ENCODE data around the gene SNX21.
"Not testable (repeated sequence)": the region's sequence is repeated elsewhere in the genome, so short reads cannot be mapped to it uniquely, and the experiment has no call there.

SNX21 gene

GRCh38 chr20:45823949-45824835 lies 9.4 kb upstream of the SNX21 start:
- DNase-seq = no peak

GRCh38 chr20:45826381-45827019 lies 7.1 kb upstream of the SNX21 start:
- DNase-seq = no peak

GRCh38 chr20:45827030-45827652 lies 6.5 kb upstream of the SNX21 start, which contains the start of gene TNNC2:
Gene TNNC2, minus strand, starts transcription at chr20:45827312. Its CDS starts 64 bp downstream, at chr20:45827248.
- DNase-seq = no peak

GRCh38 chr20:45827712-45828111 lies 5.9 kb upstream of the SNX21 start:
- DNase-seq = no peak

GRCh38 chr20:45828589-45828988 lies 5.0 kb upstream of the SNX21 start:
- DNase-seq = peak; percentile 70

- not testable (repeated sequence) for DNase-seq
Measured at GRCh38 chr20:45829673-45830106, 3.9 kb upstream of the SNX21 start.

GRCh38 chr20:45832619-45833018 lies 980 bp upstream of the SNX21 start:
- no peak for DNase-seq

- DNase-seq = peak; percentile 89
Measured at GRCh38 chr20:45833883-45834796, 541 bp downstream of the SNX21 start.

- DNase-seq = no peak
Measured at GRCh38 chr20:45834797-45835161, 1.2 kb downstream of the SNX21 start.

GRCh38 chr20:45835329-45835765 lies 1.7 kb downstream of the SNX21 start:
- no peak for DNase-seq

- DNase-seq = no peak
Measured at GRCh38 chr20:45835825-45836224, 2.2 kb downstream of the SNX21 start.

GRCh38 chr20:45836841-45837240 lies 3.2 kb downstream of the SNX21 start:
- DNase-seq = no peak

GRCh38 chr20:45840700-45841198 lies 7.2 kb downstream of the SNX21 start:
- no peak for DNase-seq

- no peak for DNase-seq
Measured at GRCh38 chr20:45841407-45842129, 8.0 kb downstream of the SNX21 start.

GRCh38 chr20:45842169-45842812 lies 8.7 kb downstream of the SNX21 start:
- no peak for DNase-seq

- no peak for DNase-seq
Measured at GRCh38 chr20:45843506-45843905, 9.9 kb downstream of the SNX21 start.

- no peak for DNase-seq
Measured at GRCh38 chr20:45845452-45845851, 11.9 kb downstream of the SNX21 start.

GRCh38 chr20:45848421-45848820 lies 14.8 kb downstream of the SNX21 start:
- DNase-seq = no peak

- no peak for DNase-seq
Measured at GRCh38 chr20:45848969-45849582, 15.5 kb downstream of the SNX21 start.

- no peak for DNase-seq
Measured at GRCh38 chr20:45850238-45850637, 16.6 kb downstream of the SNX21 start.

- no peak for DNase-seq
Measured at GRCh38 chr20:45850926-45851325, 17.3 kb downstream of the SNX21 start.
